Erythroblast (primary cell): ENCODE measurements around the gene DST.

ENCODE experiments used
- DNase-seq, 2 experiments: peaks; one replicate each; lab custom pipeline; 2025; lab: John Stamatoyannopoulos, UW
- GATA1 ChIP-seq: IDR thresholded peaks from 2 replicates; pipeline ENCODE4 v1.6.1; 2011; ENCODE audit warnings: low read depth, mild to moderate bottlenecking, control low read depth, low read length, moderate library complexity
- POLR2A ChIP-seq: IDR thresholded peaks from 2 replicates; pipeline ENCODE4 v1.6.1; 2011; ENCODE audit warnings: mild to moderate bottlenecking, low read length

Gene DST

GRCh38 chr6:56524891-56525703 lies 117.6 kb downstream of the DST start:
- peak in 1 of 2 experiments; percentile 18 for DNase-seq

GRCh38 chr6:56522495-56523270 lies 120.0 kb downstream of the DST start:
- no peak for DNase-seq
- no peak for TF ChIP-seq GATA1
- TF ChIP-seq POLR2A = no peak

More at GRCh38 chr6:56524891-56525703, 117.6 kb downstream of the DST start:
- TF ChIP-seq GATA1 (no peak), POLR2A (no peak)

- no peak for TF ChIP-seq POLR2A
- no peak for TF ChIP-seq GATA1
- peak in 1 of 2 experiments; percentile 11 for DNase-seq
These were observed 120.7 kb downstream of the DST start for GRCh38 chr6:56521976-56522375.

GRCh38 chr6:56521454-56521853 lies 121.2 kb downstream of the DST start:
- TF ChIP-seq POLR2A (no peak), GATA1 (no peak)
- DNase-seq = no peak

DNA sequence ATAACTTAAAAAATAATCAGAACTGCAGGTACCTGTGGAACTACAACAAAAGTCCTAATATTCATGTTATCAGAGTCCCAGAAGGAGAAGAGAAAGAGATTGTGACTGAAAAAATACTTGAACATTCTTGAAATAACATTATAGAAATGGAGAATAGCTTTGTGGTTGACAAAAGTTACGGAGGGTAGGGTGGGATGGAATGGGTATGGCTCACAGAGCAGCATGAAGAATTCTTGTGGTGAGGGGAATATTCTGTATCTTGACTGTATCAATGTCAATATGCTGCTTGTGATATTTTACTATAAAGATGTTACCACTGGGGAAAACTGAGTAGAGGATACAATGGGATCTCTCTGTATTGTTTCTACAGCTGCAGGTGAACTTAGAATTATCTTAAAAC lies 122.5 kb downstream of the DST start:
- TF ChIP-seq GATA1 (no peak), POLR2A (no peak)
- DNase-seq = no peak

- TF ChIP-seq GATA1 = no peak
- TF ChIP-seq POLR2A = no peak
- DNase-seq = no peak
These were observed 123.5 kb downstream of the DST start for GRCh38 chr6:56518995-56519767.

DNA sequence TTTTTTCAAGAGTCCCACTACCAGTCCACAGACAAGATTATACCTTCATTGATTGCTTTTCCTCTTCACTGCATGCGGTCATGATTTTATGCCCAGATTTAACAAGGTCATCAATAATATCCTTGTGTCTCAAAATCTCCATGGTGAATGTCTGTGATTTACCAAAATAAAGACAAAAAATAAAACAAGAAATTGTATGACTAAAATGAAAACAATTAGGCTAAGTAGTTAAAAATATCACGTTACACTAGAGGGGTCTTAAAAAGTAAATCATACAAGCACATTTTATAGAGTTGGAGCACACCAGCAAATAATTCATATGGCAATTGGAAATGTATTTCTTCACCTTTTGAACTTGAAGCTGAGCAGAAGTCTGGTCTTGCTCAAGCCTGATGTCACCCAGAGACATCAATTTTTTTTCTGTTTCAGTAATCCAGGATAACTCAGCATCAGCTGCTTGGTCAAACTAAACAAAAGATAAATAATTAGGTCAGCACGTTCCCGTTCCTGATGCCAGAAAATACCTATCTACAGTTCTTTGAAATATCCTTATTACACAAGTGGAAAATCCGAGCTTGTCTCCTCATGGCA lies 125.4 kb downstream of the DST start:
- TF ChIP-seq POLR2A = no peak
- TF ChIP-seq GATA1 = no peak
- no peak for DNase-seq

DNA sequence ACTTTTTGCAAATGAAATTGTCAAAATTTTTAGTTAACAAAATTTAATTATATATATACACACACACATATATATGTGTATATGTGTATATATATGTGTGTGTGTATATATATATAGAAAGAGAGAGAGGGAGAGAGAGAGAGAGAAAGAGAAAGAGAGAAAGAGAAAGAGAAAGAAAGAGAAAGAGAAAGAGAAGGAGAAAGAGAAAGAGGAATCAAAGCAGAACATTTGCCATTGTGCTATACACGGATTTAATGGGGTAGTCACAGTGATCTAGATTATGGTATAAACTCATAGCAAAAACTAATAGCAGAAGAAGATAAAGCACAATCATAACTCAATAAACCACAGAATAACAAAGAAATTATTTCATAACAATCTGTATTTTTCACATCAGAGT lies 126.7 kb downstream of the DST start:
- no peak for DNase-seq

GRCh38 chr6:56515081-56515905 lies 127.4 kb downstream of the DST start:
- DNase-seq = no peak
- TF ChIP-seq GATA1 (no peak), POLR2A (no peak)

More for the DNA sequence above, 126.7 kb downstream of the DST start:
- TF ChIP-seq GATA1 = no peak
- no peak for TF ChIP-seq POLR2A

GRCh38 chr6:56514395-56514794 lies 128.3 kb downstream of the DST start:
- DNase-seq = no peak
- no peak for TF ChIP-seq GATA1
- TF ChIP-seq POLR2A = no peak

DNA sequence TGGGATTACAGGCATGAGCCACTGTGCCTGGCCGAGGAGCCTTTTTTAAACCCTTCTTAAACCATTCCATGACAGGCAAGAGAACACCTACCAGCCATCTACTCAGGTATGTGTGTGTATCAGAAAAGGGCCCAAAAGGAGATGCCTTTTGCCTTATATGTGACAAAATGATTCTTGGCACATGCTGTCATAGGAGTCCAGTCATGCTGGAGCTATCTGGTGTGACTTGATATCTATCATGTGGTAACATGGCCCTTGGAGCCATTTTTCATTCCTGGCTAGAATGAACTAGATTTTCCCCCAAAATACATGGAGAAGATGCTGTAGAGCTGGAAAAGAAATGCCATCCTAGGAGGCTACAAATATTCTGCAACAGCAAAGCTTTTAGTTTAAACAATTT lies 129.1 kb downstream of the DST start:
- TF ChIP-seq POLR2A = no peak
- DNase-seq = peak; percentile 35 to 44

- TF ChIP-seq GATA1 (no peak), POLR2A (no peak)
- DNase-seq = no peak
These were observed 131.1 kb downstream of the DST start for GRCh38 chr6:56511591-56511990.

DNA sequence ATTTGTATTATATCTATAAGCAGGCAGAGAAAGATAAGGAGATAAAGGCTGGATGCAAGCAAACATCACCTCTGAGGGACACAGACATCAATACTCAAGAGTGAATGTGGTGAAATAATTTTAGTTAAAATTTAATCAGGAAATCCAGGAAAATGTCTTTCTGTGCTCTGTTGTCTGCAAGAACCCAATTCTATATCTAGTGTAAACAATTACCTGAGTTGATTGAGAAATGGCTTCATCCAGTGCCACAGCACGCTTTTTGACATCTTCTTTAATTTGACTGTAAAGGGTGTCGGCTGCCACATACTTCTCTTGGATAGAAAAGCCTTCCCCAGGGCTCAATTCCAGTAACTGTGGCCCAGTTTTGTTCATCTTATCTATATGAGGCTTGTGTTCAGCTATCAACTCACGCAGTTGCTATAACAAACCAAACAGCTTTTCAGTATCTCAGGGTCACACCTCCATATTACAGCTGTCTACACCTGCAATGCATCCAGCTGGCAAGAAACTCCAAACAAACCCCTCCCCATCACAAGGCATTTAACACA lies 131.6 kb downstream of the DST start:
- DNase-seq = peak; percentile 72 to 93
- TF ChIP-seq GATA1 (no peak), POLR2A (no peak)
